ENCODE measurements around the gene RABGAP1.

The RABGAP1 gene

DNA sequence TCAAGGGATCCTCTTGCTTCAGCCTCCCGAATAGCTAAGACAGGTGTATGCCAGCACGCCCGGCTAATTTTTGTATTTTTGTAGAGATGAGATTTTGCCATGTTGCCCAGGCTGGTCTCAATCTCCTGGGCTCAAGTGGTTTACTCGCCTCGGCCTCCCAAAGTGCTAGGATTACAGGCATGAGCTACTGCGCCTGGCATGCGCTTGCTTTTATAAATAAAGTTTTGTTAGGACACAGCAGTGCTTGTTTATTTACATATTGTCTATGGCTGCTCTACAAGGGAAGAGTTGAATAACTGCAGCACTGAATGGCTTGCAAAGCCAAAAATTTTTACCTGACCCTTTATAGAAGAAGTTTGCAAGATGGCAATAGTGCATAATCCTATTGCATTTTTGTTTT lies 120.4 kb downstream of the RABGAP1 start:
- TF ChIP-seq, protein P1, sequence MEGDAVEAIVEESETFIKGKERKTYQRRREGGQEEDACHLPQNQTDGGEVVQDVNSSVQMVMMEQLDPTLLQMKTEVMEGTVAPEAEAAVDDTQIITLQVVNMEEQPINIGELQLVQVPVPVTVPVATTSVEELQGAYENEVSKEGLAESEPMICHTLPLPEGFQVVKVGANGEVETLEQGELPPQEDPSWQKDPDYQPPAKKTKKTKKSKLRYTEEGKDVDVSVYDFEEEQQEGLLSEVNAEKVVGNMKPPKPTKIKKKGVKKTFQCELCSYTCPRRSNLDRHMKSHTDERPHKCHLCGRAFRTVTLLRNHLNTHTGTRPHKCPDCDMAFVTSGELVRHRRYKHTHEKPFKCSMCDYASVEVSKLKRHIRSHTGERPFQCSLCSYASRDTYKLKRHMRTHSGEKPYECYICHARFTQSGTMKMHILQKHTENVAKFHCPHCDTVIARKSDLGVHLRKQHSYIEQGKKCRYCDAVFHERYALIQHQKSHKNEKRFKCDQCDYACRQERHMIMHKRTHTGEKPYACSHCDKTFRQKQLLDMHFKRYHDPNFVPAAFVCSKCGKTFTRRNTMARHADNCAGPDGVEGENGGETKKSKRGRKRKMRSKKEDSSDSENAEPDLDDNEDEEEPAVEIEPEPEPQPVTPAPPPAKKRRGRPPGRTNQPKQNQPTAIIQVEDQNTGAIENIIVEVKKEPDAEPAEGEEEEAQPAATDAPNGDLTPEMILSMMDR (IDR thresholded peaks at IDR 0.05; ENCODE audit: extremely low read depth, missing control alignments) = no peak
- DNase-seq (ENCODE audit: low spot score) = no peak

DNA sequence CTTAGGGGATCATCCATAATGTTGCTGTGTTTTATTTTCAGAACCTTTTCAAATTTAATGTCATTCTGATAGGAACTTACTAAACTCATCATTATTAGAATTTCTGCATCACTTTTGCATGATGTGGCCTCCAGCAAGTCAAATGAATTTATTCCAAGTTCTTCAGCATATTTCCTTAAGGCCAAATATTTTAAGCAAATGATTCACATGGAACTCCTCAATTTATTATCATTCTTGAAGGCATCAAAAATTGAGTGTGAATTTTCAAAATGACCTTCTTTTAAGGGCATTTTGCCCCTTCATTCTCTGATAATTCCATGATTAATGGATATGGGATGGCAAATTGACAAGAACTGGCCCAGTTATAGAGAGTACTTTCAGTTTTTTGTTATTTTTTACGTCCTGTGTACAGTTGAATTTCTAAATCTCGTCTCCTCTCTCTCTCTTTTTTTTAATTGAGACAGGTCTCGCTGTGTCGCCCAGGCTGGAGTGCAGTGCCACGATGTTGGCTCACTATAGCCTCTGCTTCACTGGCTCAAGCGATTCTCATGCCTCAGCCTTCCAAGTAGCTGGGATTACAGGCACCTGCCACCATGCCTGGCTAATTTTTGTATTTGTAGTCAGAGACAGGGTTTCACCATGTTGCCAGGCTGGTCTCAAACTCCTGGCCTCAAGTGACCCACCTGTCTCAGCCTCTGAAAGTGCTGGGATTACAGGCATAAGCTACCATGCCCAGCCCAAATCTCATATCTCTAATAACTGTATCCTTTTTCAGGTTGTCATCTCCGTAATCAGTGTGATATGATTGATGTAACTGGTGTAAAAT lies 121.7 kb downstream of the RABGAP1 start:
- TF ChIP-seq, protein P1 (IDR thresholded peaks at IDR 0.05; ENCODE audit: extremely low read depth, missing control alignments) = no peak
- DNase-seq (ENCODE audit: low spot score) = no peak

DNA sequence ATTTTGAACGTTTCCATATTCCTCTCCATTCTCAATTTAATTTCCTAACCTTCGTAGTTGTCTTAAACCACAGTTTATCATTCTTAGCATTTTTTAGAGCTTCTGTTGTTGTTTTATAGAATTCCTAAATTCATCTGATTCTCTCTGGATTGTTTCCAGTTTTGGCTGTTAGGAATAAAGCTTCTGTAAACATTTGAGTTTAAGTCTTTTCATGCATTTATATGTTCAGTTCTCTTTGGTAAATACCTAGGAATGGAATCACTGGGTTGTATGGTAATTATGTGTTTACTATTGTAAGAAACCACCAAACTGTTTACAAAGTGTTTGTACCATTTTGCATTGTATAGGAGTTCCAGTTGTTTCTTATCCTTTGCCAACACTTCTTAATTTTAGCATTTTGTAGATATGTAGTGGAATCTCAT lies 122.4 kb downstream of the RABGAP1 start:
- TF ChIP-seq, protein P1 (IDR thresholded peaks at IDR 0.05; ENCODE audit: extremely low read depth, missing control alignments) = no peak
- no peak for DNase-seq (ENCODE audit: low spot score)

DNA sequence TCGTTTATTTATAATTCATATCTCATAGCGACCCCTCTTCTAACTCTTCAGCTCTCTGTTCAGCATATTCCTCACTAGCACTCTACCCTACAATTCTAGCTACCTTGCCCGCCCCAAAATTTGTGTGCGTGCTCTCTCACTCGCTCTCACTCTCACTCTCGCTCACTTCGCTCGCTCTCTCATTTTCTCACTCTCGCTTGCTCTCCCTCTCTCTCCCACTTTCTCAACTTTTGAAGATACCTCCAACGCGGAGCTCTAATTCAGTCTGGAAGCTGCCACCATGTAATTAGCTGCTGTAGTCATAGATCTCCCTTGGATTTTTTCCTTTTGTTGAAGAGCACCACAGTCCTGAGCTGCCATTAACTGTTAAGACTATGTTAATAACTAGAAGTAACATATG lies 123.1 kb downstream of the RABGAP1 start:
- TF ChIP-seq, protein P1 (IDR thresholded peaks at IDR 0.05; ENCODE audit: extremely low read depth, missing control alignments) = no peak
- no peak for DNase-seq (ENCODE audit: low spot score)

DNA sequence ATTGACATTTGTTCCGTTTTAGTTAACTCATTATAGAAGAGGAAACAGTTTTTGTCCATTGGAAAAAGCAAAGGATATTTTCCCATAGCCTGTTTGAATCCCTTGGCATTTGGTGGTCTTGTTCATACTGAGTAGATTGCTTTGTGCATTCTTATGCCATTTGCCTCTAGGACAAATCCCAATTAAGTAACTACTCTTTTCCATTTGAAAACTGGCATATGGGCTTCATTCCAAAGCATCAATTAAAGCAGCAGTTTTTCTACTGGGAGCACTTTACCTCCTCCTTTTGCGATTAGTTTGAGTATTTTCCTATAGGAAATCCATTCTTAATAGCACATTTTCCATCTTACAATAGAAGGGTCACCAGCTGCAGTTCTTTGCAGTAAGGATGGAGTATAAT lies 123.9 kb downstream of the RABGAP1 start:
- TF ChIP-seq, protein P1 (IDR thresholded peaks at IDR 0.05; ENCODE audit: extremely low read depth, missing control alignments) = no peak
- no peak for DNase-seq (ENCODE audit: low spot score)

DNA sequence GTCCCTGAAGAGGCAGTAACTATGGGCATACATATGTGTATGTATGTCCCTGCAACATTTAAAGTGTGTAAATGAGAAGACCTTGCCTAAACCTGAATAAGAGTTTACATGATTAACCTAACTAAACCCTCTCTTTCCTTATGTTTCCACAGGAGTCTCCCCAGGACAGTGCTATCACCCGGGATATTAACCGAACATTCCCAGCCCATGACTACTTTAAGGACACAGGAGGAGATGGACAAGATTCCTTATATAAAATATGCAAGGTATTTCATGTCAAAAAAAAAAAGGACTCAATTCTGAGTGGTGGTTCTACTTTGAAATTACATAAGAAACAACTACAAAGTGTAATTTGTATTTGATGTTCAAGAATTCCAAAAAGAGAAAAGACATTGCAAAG lies 124.4 kb downstream of the RABGAP1 start:
- TF ChIP-seq, protein P1 (IDR thresholded peaks at IDR 0.05; ENCODE audit: extremely low read depth, missing control alignments) = no peak
- no peak for DNase-seq (ENCODE audit: low spot score)

DNA sequence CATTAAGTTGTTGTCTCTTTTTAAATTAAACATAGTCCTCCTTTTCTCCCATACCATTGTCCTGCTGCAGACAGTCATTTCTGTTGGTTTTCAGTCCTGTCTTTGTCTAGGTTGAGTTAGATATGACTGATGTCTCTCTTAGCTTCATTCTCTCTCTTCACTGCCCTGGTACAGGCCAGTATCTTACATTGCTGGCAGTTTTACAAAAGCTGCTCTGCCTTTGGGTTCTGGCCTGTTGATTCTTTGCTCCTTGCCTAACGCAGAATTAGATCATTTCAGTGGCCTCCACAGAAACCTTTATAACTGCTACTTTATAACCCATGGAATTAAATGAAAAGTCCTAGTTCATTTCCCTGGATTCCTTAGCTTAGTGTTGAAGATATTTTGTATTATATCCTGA lies 126.3 kb downstream of the RABGAP1 start:
- no peak for DNase-seq (ENCODE audit: low spot score)

More for the DNA sequence above, 126.3 kb downstream of the RABGAP1 start:
- TF ChIP-seq, protein P1 (IDR thresholded peaks at IDR 0.05; ENCODE audit: extremely low read depth, missing control alignments) = no peak
